Activated CD4-positive, alpha-beta T cell treated with anti-CD3 and anti-CD28 coated beads, Interleukin-2, amount 10 ng/mL, durations not matched to agents 7 days and 5 days (primary cell): ENCODE results near the gene RIMOC1. TPM values are rescaled to one million over a fixed set of nuclear protein-coding genes. Genes with fewer than 3 reads are reported as not detected.
"Not testable (repeated sequence)": the region's sequence is repeated elsewhere in the genome, so short reads cannot be mapped to it uniquely, and the experiment has no call there.

ENCODE experiments used
- CTCF ChIA-PET: fragments of 350-600 bp; sonication (Branson Sonifier 250); formaldehyde crosslinking; loops from one replicate; lab custom pipeline; 2021; ENCODE audit warnings: antibody characterized with exemption; lab: Charles Lee
- POLR2A ChIA-PET: fragments of 350-600 bp; sonication (Branson Sonifier 250); formaldehyde crosslinking; loops from one replicate; lab custom pipeline; 2021; ENCODE audit warnings: antibody characterized with exemption; lab: Charles Lee
- DNase-seq: peaks from one replicate; pipeline ENCODE4 v3.0.0-alpha.2; 2020
- H3K27ac Mint-ChIP-seq: one replicate; pipeline ENCODE4 v1.8.0; 2021; ENCODE audit warnings: mild to moderate bottlenecking, moderate library complexity, mixed read lengths
- H3K27me3 Mint-ChIP-seq: one replicate; pipeline ENCODE4 v1.8.0; 2021; ENCODE audit warnings: mixed read lengths
- H3K36me3 Mint-ChIP-seq: one replicate; pipeline ENCODE4 v1.8.0; 2021; ENCODE audit warnings: low read depth, mixed read lengths
- H3K4me1 Mint-ChIP-seq: one replicate; pipeline ENCODE4 v1.8.0; 2021; ENCODE audit warnings: mixed read lengths
- H3K4me3 Mint-ChIP-seq: one replicate; pipeline ENCODE4 v1.8.0; 2021; ENCODE audit warnings: mild to moderate bottlenecking, moderate library complexity, mixed read lengths
- H3K9me3 Mint-ChIP-seq: one replicate; pipeline ENCODE4 v1.8.0; 2021; ENCODE audit warnings: mixed read lengths
- total RNA-seq, 2 experiments: library from RNA; stranded (reverse); gene quantifications; one replicate each; pipeline ENCODE4 v1.2.3, GENCODE V29; 2021

Gene RIMOC1
- total RNA-seq, 2 experiments from 2014 or later = 24.3 to 25.3 TPM

GRCh38 chr5:41932770-41933169, 28.6 kb downstream of the RIMOC1 start:
- Mint-ChIP-seq H3K27me3 (no peaks in the 10 kb centered on the region), H3K27ac (no peak overlapping the region), H3K36me3 (peaks cover 30% of the 10 kb centered on the region), H3K4me1 (no peaks in the 10 kb centered on the region), H3K9me3 (peaks cover 6% of the 10 kb centered on the region), H3K4me3 (no peak overlapping the region)
- POLR2A ChIA-PET = no interaction called here
- DNase-seq = no peak
- CTCF ChIA-PET = no interaction called here

DNA sequence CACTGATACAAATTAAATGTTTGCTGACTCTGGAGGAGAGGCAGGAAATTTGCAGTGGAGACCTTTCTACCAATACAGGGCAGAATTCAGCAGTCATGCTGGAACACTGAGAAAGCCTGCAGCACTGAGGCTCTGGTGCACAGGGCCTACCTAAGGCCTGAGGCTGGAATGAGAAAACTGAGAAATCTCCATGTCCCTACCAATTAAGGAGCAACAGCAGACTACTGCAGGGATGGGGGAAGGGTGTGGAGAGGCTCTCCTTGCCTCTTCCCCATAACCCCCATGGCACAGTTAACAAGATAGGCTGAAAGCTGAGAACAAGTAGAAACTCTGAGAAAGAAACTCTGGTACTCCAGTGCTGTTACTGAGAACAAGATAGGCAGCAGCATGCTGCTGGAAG, 31.4 kb downstream of the RIMOC1 start:
- Mint-ChIP-seq H3K27me3 (no peaks in the 10 kb centered on the region), H3K4me1 (no peaks in the 10 kb centered on the region), H3K36me3 (peaks cover 20% of the 10 kb centered on the region), H3K27ac (no peak overlapping the region), H3K4me3 (no peak overlapping the region), H3K9me3 (peaks cover 3% of the 10 kb centered on the region)
- DNase-seq = no peak
- POLR2A ChIA-PET = no interaction called here
- CTCF ChIA-PET = interaction anchor here (1.2 kb wide), 1 partner anchor 10 kb away, joined by 3 read pairs; no protein-coding TSS in a partner anchor

GRCh38 chr5:41940641-41941040, 36.5 kb downstream of the RIMOC1 start:
- Mint-ChIP-seq H3K9me3 (no peaks in the 10 kb centered on the region), H3K27me3 (no peaks in the 10 kb centered on the region), H3K27ac (no peak overlapping the region), H3K4me1 (no peaks in the 10 kb centered on the region), H3K36me3 (peaks cover 8% of the 10 kb centered on the region), H3K4me3 (no peak overlapping the region)
- CTCF ChIA-PET = no interaction called here
- POLR2A ChIA-PET = no interaction called here
- no peak for DNase-seq

- H3K9me3 Mint-ChIP-seq, H3K27ac Mint-ChIP-seq, POLR2A ChIA-PET, H3K36me3 Mint-ChIP-seq, DNase-seq, H3K4me1 Mint-ChIP-seq, H3K4me3 Mint-ChIP-seq, H3K27me3 Mint-ChIP-seq, CTCF ChIA-PET: not testable (repeated sequence)
Measured at GRCh38 chr5:41945332-41945955, 41.3 kb downstream of the RIMOC1 start.

DNA sequence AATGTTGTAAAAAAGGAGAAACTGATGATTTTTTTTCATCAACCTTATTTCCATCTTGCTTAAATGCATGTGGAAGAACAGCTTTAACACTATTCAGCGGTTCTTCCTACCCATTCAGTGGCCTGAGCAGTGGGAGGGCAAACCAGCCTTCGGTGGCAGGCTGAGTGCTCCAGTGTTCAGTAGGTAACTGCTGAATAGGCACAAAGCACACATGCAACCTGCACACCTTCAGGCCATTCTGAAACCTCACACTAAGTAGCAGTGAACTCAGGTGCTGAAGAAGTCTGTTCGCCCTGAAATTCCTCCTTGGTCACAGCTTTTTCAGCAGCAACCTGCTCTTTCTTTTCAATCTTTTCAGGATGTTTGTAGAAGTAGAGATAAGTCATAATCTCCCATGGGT, 47.1 kb downstream of the RIMOC1 start:
- peaks cover 3% of the 10 kb centered on the region for H3K9me3 Mint-ChIP-seq
- H3K27me3 Mint-ChIP-seq = peaks cover 8% of the 10 kb centered on the region
- no peak for DNase-seq
- H3K4me3 Mint-ChIP-seq = no peak overlapping the region
- ChIA-PET CTCF (no interaction called here), POLR2A (no interaction called here)
- no peak overlapping the region for H3K27ac Mint-ChIP-seq
- no peaks in the 10 kb centered on the region for H3K4me1 Mint-ChIP-seq
- no peaks in the 10 kb centered on the region for H3K36me3 Mint-ChIP-seq

Other genes starting within 250 kb of the RIMOC1 start
- 10 to 100 TPM; 58.7 to 59.9 TPM for gene OXCT1, start 33.9 kb upstream of the RIMOC1 start, total RNA-seq
- gene FBXO4, start 20.9 kb downstream of the RIMOC1 start, total RNA-seq = 10 to 100 TPM; 13.9 to 14.8 TPM